ENCODE measurements around the gene HSPA1A.
"Not testable (repeated sequence)": the region's sequence is repeated elsewhere in the genome, so short reads cannot be mapped to it uniquely, and the experiment has no call there.

HSPA1A gene

DNA sequence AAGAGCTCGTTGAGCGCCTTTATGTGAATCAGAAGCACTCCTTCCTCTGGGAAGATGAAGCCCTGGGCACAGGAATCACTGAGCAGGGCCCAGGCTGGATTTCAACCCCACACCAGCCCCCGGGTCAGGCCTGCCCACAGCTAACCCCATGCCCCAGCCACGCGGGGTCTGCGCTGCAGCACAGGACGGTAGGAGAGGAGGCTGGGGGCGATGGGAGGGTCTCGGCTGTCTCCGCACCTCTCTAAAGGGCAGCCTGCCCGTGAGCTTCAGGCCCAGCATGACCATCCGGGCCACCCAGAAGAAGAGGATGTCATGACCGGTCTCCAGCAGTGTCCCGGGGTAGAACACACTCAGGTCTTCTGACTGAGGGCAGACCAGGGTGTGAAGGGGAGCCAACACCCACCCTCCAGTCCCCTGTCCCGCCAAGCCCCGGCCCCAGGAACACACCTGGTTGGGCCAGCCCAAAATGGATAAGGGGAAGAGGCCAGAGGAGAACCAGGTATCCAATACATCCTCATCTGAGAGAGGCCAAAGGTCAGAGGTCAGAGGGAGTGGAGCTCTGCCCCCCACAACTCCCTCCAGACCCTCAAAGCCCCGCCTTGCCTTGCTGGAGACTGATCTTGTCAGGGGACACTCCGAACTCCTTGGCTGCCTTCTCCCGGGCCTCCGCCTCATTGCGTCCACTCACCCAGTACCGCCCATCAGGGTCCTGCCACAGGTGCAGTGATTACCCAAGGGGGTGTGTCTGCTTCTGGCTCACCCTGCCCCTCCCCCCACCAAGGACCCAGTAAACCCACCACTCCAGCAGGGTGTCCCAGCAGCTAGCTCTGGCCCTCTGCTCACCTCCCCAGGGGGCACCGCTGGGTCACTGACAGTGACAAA is 33.9 kb upstream of the HSPA1A start:
- ATAC-seq = no peak

- ATAC-seq = no peak
These were observed 33.1 kb upstream of the HSPA1A start for GRCh38 chr6:31782126-31782855.

DNA sequence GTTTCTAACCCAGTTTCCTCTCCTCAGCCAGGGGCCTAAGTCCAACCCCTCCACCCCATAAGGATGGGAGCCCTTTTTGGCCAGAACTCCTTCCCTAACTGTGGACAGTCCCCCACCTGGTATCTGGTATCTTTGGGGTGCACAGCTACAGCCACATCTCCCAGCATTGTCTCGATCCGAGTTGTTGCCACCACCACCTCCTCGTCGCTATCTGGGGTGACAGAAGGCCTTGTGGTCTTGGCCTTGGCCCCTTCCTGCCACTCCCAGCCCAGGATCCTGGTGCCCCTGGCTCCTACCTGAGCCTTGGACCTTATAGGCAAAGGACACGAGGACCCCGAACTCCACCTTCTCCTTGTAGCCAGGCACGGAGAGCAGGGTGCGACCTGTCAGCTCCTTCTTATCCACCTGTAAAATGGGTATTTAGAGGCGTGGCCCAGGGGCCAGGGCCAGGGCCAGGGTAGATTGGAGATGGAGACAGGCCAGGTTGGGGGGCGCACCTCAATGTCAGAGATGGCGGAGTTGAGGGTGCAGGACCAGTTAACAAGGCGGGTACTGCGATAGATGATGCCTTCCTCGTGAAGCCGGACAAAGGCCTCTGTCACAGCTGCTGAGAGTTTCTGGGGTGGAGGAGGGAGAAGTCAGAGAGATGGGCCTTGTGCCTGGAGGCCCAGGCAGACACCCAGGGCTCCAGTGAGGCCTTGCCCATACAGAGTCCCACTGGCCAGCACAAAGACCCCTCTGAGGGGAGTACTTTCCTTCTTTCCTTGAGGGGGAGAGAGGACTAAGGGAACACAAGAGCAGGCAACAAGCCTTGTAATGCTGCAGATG is 31.0 kb upstream of the HSPA1A start:
- ATAC-seq = no peak

DNA sequence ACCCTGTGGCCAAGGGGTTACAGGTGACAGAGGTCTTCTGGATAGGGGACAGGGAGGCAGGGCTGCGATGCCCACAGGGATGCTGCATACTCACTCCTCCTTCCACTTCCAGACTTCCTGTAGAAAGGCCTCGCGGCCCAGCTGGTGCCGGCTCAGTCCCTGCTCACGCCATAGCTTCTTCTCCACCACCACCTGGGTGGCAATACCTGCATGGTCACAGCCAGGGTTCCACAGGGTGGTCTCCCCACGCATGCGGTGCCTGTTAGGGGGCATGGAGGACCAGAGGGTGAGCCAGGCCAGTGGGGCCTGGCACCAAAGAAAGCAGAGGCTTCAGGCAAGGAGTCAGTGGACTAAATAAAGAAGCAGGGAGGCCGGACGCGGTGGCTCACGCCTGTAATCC is 29.9 kb upstream of the HSPA1A start:
- ATAC-seq = no peak

GRCh38 chr6:31791324-31792089 is 23.8 kb upstream of the HSPA1A start:
- no peak for ATAC-seq

DNA sequence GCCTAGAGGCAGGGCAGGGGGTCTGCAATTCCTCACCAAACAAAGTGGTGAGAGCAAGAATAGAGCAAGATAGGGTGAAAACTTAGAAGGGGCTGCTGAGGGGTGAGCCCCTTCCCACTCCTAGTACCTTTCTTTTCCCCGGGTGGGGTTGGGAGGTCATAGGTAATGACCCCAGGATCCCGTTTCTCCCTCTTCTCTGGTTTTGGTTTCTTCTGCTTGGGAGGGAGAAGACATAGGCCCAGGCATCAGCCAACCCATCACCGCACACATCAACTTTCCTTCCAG is 23.3 kb upstream of the HSPA1A start:
- no peak for ATAC-seq

DNA sequence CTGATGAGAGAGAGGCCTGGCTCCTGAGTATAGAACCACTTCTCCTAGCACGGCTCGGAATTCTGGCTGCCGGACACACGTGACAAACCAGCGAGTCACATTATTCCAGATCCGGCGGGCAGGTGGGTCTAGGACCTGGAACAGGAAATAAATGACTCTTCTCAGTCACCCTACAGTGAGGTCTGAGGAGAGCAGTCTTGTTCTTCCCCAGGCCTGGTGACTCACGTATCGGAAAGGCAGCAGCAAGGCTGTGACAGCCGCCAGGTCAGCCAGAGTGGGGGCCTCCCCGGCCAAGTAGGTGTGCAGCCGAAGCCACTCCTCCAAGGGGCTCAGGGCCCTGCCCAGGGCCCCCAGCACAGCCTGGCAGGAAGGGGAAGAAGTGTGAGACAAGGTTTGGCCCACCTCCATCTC is 22.6 kb upstream of the HSPA1A start:
- ATAC-seq = peak in 1 of 2 donors; percentile 36

DNA sequence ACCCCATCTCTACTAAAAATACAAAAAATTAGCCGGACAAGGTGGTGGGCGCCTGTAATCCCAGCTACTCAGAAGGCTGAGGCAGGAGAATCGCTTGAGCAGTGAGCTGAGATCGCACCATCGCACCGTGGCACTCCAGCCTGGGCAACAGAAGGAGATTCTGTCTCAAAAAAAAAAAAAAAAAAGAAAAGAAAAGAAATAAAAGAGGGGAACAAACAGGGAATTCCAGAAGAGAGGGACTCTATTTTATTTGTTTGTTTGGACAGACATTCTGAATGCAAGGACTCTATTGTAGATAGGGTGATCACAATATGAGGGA is 21.5 kb upstream of the HSPA1A start:
- not testable (repeated sequence) for ATAC-seq

DNA sequence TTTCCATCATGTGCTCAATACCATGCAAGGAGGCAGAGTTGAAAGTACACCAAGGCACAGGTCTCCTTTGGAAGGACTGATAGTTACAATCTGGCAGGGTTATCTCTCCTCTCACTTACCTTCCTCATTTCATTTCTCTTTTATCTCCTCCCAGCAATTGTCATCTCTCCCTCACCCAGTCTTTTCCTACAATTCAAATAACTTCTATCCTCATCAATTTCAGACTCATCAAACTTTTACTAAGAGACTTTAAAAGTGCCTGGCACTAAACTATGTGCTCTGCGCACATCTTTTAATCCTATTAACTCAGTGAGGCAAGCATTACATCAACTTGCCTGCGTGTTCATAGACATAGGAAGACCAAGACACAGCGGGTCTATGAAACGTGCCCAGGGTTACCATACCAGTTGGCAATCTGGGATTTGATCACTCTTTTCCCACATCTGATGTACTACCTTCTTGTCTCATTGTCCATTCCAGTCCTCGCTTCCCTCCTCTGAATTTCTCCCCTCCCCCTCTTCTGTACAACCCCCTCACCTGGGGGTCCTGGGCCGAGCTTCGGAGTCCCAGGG is 21.0 kb upstream of the HSPA1A start:
- ATAC-seq = no peak

- peak; percentile 25 to 32 for ATAC-seq
These were observed 20.3 kb upstream of the HSPA1A start for GRCh38 chr6:31794866-31795615.

GRCh38 chr6:31795616-31796298 is 19.6 kb upstream of the HSPA1A start, which contains the start of gene VARS1:
TSS of gene VARS1 (minus strand) at chr6:31795752. CDS start at chr6:31795217, 535 bp downstream.
- peak; percentile 86 to 88 for ATAC-seq

DNA sequence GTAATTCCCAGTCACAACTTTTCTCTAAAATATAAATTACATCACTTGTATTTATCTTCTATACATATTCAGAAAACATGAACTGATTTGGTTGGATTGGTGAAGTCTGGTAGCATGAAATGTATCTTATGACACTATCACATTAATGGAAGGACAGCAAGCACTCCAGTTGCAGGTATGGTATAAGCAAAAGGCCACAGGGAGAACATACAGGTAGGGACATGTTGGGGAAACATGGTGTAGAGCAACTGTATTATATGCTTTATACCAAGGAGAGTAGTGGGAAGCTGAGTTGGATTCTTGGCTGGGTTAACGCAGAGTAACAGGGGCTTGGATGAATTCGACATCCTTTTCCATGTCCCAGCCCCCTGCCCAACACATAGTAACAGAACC is 18.4 kb upstream of the HSPA1A start:
- no peak for ATAC-seq

GRCh38 chr6:31797588-31797987 is 17.8 kb upstream of the HSPA1A start:
- ATAC-seq = no peak

- no peak for ATAC-seq
These were observed 15.6 kb upstream of the HSPA1A start for GRCh38 chr6:31799781-31800180.

DNA sequence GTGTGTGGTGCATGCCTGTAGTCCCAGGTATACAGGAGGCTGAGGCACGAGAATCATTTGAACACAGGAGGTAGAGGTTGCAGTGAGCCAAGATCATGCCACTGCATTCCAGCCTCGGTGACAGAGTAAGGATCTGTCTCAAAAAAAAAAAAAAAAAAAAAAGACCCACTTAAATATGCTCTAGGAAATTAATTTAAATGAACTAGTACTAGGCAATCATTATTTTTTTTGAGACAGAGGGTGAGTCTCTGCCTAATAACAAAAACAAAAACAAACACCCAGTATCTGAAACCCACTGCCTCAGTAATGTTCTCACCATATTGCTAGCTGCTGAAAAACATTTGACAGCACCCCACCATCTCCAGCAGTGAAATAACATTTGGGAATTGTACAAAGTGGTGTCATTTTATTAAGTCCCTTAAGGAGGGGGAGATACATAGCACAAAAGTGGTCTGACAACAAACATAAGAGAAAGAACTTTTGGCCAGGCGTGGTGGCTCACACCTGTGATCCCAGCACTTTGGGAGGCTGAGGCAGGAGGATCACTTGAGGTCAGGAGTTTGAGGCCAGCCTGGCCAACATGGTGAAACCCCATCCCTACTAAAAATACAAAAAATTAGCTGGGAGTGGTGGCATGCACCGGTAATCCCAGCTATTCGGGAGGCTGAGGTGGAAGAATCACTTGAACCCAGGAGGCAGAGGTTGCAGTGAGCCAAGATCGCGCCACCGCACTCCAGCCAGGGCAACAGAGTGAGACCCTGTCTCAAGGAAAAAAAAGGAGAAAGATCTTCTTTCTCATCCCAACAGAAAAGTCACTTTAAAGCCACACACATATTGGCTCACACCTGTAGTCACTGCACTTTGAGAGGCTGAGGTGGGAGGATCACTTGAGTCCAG is 14.1 kb upstream of the HSPA1A start:
- ATAC-seq = not testable (repeated sequence)

- peak; percentile 6 to 18 for ATAC-seq
These were observed 9.3 kb upstream of the HSPA1A start for GRCh38 chr6:31805939-31806469.

DNA sequence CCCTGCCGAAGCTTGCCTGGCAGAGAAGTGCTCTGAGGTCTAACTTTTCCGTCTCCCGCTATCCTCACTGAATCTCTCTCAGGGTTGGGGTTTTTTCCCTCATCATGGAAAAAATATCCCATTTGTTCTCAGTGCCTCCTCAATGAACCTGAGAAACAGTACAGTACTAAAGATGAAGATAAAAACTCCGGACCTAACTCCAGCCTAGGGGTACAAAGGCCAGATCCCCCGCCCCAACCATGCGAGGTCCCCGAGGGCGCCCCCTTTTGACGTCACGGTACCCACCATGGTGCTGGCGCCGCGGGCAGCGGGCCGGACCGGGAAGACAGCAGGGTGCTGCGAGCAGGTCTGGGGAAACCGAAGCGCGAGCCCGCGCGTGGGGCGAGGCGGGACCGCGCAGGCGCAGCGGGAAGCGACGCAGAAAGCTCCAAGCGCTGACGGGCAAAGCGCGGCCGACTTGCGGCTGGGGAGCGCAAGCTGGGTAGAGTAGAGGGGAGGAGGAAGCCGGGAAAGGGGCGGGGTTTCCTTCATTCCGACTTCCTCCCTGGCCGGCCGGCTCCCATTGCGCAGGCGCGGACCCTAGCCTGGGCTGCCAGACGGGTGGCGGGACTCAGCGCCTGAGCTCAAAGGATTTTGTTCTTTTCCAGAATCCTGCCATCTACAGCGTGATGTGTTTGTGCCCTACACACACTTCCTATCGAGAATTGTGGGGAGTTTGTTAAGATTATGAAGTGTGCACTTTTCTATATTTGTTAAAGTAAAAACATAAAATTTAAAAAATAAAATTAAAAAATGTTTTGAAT is 8.7 kb upstream of the HSPA1A start, which contains the start of gene LSM2:
Gene LSM2, minus strand, starts transcription at position 497 of the 803 bp plus-strand sequence. Its CDS starts 209 bp downstream, at position 288.
- ATAC-seq = peak; percentile 97

DNA sequence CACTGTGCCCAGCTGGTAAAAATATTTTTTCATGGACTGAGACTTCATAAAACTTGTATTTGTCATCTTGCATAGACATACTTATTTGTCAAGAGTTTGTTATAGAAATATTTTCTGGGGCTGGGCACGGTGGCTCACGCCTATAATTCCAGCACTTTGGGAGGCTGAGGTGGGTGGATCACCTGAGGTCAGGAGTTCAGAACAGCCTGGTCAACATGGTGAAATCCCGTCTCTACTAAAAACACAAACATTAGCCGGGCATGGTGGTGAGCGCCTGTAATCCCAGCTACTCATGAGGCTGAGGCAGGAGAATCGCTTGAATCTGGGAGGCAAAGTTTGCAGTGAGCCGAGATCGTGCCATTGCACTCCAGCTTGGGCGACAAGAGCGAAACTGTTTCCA is 6.7 kb upstream of the HSPA1A start:
- not testable (repeated sequence) for ATAC-seq
